ENCODE data around the gene ENPP1.

DNA sequence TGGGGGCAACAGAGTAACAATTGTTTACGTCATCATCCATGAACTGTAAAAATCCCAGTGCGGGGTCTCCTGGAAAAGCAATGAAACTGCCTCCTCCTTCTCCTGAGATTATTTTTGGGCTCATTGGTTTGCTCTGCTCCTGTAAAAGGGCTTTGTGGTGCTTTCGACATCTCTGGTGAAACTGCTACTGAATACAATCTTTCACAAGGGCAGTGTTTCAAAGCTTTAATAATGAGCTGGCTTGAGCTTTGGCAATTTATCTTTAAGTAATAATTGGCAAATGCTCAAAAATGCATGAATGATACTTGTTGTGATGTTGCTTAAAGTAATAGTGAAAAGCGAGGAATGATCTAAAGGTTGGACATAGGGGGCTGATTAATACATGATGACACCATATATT, 43.5 kb upstream of the ENPP1 start:
- TF ChIP-seq POLR2AphosphoS5 (IDR thresholded peaks at IDR 0.05; ENCODE audit: insufficient read depth, low read depth, low read length): no peak
- TF ChIP-seq, protein P1, sequence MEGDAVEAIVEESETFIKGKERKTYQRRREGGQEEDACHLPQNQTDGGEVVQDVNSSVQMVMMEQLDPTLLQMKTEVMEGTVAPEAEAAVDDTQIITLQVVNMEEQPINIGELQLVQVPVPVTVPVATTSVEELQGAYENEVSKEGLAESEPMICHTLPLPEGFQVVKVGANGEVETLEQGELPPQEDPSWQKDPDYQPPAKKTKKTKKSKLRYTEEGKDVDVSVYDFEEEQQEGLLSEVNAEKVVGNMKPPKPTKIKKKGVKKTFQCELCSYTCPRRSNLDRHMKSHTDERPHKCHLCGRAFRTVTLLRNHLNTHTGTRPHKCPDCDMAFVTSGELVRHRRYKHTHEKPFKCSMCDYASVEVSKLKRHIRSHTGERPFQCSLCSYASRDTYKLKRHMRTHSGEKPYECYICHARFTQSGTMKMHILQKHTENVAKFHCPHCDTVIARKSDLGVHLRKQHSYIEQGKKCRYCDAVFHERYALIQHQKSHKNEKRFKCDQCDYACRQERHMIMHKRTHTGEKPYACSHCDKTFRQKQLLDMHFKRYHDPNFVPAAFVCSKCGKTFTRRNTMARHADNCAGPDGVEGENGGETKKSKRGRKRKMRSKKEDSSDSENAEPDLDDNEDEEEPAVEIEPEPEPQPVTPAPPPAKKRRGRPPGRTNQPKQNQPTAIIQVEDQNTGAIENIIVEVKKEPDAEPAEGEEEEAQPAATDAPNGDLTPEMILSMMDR (IDR thresholded peaks at IDR 0.05; ENCODE audit: extremely low read depth in 1 of 2, insufficient read depth in 1 of 2, low read depth in 1 of 2, low read length in 2 of 2): no peak
- no peak for TF ChIP-seq POLR2A (IDR thresholded peaks at IDR 0.05; ENCODE audit: low read depth, low read length)
- TF ChIP-seq FOS (IDR thresholded peaks at IDR 0.05; ENCODE audit: borderline replicate concordance, insufficient read depth, low read length): no peak
- TF ChIP-seq EZH2 (IDR thresholded peaks at IDR 0.05; ENCODE audit: borderline replicate concordance, low read depth, low read length, severe bottlenecking): no peak
- TF ChIP-seq, protein P2, sequence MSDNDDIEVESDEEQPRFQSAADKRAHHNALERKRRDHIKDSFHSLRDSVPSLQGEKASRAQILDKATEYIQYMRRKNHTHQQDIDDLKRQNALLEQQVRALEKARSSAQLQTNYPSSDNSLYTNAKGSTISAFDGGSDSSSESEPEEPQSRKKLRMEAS (IDR thresholded peaks at IDR 0.05; ENCODE audit: insufficient read depth, insufficient read length): no peak
